Measurements from ENCODE around the gene AKNA. TPM values are rescaled to one million over a fixed set of nuclear protein-coding genes. Genes with fewer than 3 reads are reported as not detected.

AKNA gene
- total RNA-seq, 1 donor from 2014 or later: 6.3 TPM

DNA sequence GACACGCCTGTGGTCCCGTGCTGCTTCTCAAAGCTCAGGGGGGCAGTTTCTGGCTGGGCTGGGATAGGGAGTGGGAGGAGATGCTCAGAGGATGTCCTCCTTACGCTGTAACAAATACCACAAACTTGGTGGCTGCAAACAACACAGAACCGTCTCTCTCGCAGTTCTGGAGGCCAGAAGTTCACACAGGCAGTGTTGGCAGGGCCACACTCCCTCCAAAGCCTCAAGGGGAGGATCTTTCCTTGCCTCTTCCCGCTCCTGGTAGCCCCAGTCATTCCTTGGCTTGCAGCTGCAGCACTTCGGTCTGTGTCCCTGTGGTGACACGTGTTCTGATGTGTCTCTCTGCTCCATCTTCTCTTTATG is 75.3 kb downstream of the AKNA start:
- TF ChIP-seq, protein P1, sequence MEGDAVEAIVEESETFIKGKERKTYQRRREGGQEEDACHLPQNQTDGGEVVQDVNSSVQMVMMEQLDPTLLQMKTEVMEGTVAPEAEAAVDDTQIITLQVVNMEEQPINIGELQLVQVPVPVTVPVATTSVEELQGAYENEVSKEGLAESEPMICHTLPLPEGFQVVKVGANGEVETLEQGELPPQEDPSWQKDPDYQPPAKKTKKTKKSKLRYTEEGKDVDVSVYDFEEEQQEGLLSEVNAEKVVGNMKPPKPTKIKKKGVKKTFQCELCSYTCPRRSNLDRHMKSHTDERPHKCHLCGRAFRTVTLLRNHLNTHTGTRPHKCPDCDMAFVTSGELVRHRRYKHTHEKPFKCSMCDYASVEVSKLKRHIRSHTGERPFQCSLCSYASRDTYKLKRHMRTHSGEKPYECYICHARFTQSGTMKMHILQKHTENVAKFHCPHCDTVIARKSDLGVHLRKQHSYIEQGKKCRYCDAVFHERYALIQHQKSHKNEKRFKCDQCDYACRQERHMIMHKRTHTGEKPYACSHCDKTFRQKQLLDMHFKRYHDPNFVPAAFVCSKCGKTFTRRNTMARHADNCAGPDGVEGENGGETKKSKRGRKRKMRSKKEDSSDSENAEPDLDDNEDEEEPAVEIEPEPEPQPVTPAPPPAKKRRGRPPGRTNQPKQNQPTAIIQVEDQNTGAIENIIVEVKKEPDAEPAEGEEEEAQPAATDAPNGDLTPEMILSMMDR (IDR thresholded peaks at IDR 0.05; ENCODE audit: borderline replicate concordance): no peak
- H3K4me1 ChIP-seq: no peaks in the 10 kb centered on the region
- H3K27me3 ChIP-seq (ENCODE audit: low read depth): peaks cover 4% of the 10 kb centered on the region
- H3K27ac ChIP-seq (replicated peaks): no peak overlapping the region
- DNase-seq: no peak
- H3K36me3 ChIP-seq: peaks cover 5% of the 10 kb centered on the region
- H3K4me3 ChIP-seq: no peak overlapping the region
- peaks cover 6% of the 10 kb centered on the region for H3K9me3 ChIP-seq (replicated peaks)
- intact Hi-C loops (cut with micrococcal nuclease): no loop called here

GRCh38 chr9:114311571-114312512 is 75.9 kb downstream of the AKNA start:
- Histone ChIP-seq H3K4me1 (no peaks in the 10 kb centered on the region), H3K36me3 (peaks cover 9% of the 10 kb centered on the region), H3K4me3 (no peak overlapping the region), H3K27me3 (ENCODE audit: low read depth) (peaks cover 3% of the 10 kb centered on the region), H3K9me3 (replicated peaks) (peaks cover 6% of the 10 kb centered on the region), H3K27ac (replicated peaks) (no peak overlapping the region)
- TF ChIP-seq, protein P1 (IDR thresholded peaks at IDR 0.05; ENCODE audit: borderline replicate concordance): no peak
- intact Hi-C loops (cut with micrococcal nuclease): no loop called here
- DNase-seq: no peak

- no peak for DNase-seq
- TF ChIP-seq, protein P1 (IDR thresholded peaks at IDR 0.05; ENCODE audit: borderline replicate concordance): no peak
- intact Hi-C loops (cut with micrococcal nuclease): no loop called here
Observed at GRCh38 chr9:114310471-114311450, 77.0 kb downstream of the AKNA start.

DNA sequence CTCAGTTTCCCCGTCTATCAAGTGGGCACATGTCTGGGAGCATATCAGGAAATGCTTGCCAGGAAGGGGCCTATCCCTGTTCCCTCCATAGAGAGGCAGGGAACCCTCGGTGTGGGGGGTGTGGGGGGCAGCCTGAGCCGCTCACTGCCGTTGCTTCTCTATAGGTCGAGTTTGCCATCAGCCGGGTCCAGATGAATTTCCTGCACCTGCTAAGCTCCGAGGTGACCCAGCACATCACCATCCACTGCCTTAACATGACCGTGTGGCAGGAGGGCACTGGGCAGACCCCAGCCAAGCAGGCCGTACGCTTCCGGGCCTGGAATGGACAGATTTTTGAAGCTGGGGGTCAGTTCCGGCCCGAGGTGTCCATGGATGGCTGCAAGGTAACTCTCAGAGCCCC is 78.7 kb downstream of the AKNA start:
- H3K4me1 ChIP-seq: peaks cover 8% of the 10 kb centered on the region
- TF ChIP-seq, protein P1 (IDR thresholded peaks at IDR 0.05; ENCODE audit: borderline replicate concordance): no peak
- no peaks in the 10 kb centered on the region for H3K27me3 ChIP-seq (ENCODE audit: low read depth)
- no peak overlapping the region for H3K4me3 ChIP-seq
- no peak overlapping the region for H3K27ac ChIP-seq (replicated peaks)
- intact Hi-C loops (cut with micrococcal nuclease): no loop called here
- peaks cover 11% of the 10 kb centered on the region for H3K36me3 ChIP-seq
- DNase-seq: no peak
- H3K9me3 ChIP-seq (replicated peaks): no peaks in the 10 kb centered on the region

More at GRCh38 chr9:114310471-114311450, 77.0 kb downstream of the AKNA start:
- Histone ChIP-seq H3K4me1 (peaks cover 3% of the 10 kb centered on the region), H3K36me3 (peaks cover 11% of the 10 kb centered on the region), H3K9me3 (replicated peaks) (peaks cover 6% of the 10 kb centered on the region), H3K27me3 (ENCODE audit: low read depth) (no peaks in the 10 kb centered on the region), H3K27ac (replicated peaks) (no peak overlapping the region), H3K4me3 (no peak overlapping the region)

DNA sequence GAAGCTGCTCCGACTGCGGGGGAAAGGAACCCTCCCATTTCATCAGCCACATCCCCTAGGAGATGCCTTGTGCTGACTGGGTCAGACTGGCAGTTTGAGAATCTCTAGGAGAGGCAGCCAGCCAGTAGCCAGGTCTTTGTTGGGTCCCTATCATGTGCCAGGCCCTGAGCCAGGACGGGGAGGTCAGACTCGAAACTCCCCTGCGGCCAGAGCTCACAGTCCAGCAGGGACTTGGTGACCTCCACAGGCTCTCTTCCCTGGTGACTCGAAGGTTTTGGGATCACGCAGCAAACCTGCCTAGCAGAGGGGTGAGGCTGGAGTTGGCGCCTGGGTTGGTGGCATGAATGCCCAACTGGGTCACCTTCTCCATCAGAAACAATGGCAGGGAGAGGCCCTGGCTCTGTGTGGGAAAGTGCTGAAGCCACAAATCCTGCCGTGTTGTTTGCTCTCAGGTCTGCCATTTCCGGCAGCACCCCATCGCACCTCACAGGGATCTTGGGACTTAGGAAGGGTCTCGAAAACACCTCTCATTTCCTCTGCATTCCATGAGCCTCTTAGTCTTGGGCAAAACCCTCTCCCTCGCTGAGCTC is 79.3 kb downstream of the AKNA start:
- Histone ChIP-seq H3K36me3 (peaks cover 11% of the 10 kb centered on the region), H3K4me3 (no peak overlapping the region), H3K9me3 (replicated peaks) (no peaks in the 10 kb centered on the region), H3K27me3 (ENCODE audit: low read depth) (no peaks in the 10 kb centered on the region), H3K4me1 (peaks cover 8% of the 10 kb centered on the region), H3K27ac (replicated peaks) (no peak overlapping the region)
- intact Hi-C loops (cut with micrococcal nuclease): no loop called here
- TF ChIP-seq, protein P1 (IDR thresholded peaks at IDR 0.05; ENCODE audit: borderline replicate concordance): no peak
- DNase-seq: no peak
